ENCODE measurements around the gene COL27A1. TPM values are rescaled to one million over a fixed set of nuclear protein-coding genes. Genes with fewer than 3 reads are reported as not detected.
A peak's percentile ranks its signal among the peaks of the same experiment; 100 is the strongest.

The COL27A1 gene
- total and polyA plus RNA-seq, 2 donors from 2014 or later = 13.6 to 45.6 TPM

DNA sequence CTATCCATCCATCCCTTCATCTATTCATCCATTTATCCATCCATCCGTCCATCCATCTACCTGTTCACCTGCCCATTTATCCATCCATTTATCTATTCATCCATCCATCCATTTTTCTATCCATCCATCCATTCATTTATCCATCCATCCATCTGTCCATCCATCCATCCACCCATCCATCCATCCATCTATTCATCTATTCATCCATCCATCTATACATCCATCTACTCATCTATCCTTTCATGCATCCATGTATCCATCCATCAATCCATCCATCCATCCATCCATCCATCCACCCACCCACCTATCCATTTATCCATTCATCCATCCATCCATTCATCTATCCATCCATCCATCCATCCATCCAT lies 10.8 kb downstream of the COL27A1 start:
- FAIRE-seq (no peak), DNase-seq (no peak)
- peaks cover 0 to 27% (median 25%) of the 10 kb centered on the region in 3 donors for H3K4me1 ChIP-seq (ENCODE audit: control insufficient read depth in 2 of 3, insufficient read depth in 2 of 3, low read depth in 1 of 3, low read length in 3 of 3)
- no peaks in the 10 kb centered on the region for H3K36me3 ChIP-seq (ENCODE audit: control insufficient read depth in 2 of 3, insufficient read depth in 3 of 3, low read length in 3 of 3)
- TF ChIP-seq, protein P1, sequence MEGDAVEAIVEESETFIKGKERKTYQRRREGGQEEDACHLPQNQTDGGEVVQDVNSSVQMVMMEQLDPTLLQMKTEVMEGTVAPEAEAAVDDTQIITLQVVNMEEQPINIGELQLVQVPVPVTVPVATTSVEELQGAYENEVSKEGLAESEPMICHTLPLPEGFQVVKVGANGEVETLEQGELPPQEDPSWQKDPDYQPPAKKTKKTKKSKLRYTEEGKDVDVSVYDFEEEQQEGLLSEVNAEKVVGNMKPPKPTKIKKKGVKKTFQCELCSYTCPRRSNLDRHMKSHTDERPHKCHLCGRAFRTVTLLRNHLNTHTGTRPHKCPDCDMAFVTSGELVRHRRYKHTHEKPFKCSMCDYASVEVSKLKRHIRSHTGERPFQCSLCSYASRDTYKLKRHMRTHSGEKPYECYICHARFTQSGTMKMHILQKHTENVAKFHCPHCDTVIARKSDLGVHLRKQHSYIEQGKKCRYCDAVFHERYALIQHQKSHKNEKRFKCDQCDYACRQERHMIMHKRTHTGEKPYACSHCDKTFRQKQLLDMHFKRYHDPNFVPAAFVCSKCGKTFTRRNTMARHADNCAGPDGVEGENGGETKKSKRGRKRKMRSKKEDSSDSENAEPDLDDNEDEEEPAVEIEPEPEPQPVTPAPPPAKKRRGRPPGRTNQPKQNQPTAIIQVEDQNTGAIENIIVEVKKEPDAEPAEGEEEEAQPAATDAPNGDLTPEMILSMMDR (IDR thresholded peaks at IDR 0.05; ENCODE audit: borderline replicate concordance, extremely low read depth, insufficient read depth) = no peak
- no peak overlapping the region for H3K9ac ChIP-seq (ENCODE audit: low read length in 3 of 3)
- no peak overlapping the region for H3K27ac ChIP-seq (ENCODE audit: low read depth in 2 of 2, low read length in 2 of 2)
- H3K9me3 ChIP-seq (ENCODE audit: control insufficient read depth in 2 of 3, insufficient read depth in 1 of 3, low read length in 3 of 3) = no peaks in the 10 kb centered on the region
- intact Hi-C loops (cut with DNase I) = no loop called here
- no peak overlapping the region for H3K4me3 ChIP-seq (ENCODE audit: low read length in 3 of 3)
- no peaks in the 10 kb centered on the region for H3K27me3 ChIP-seq (ENCODE audit: control insufficient read depth, insufficient read depth, low read length)

DNA sequence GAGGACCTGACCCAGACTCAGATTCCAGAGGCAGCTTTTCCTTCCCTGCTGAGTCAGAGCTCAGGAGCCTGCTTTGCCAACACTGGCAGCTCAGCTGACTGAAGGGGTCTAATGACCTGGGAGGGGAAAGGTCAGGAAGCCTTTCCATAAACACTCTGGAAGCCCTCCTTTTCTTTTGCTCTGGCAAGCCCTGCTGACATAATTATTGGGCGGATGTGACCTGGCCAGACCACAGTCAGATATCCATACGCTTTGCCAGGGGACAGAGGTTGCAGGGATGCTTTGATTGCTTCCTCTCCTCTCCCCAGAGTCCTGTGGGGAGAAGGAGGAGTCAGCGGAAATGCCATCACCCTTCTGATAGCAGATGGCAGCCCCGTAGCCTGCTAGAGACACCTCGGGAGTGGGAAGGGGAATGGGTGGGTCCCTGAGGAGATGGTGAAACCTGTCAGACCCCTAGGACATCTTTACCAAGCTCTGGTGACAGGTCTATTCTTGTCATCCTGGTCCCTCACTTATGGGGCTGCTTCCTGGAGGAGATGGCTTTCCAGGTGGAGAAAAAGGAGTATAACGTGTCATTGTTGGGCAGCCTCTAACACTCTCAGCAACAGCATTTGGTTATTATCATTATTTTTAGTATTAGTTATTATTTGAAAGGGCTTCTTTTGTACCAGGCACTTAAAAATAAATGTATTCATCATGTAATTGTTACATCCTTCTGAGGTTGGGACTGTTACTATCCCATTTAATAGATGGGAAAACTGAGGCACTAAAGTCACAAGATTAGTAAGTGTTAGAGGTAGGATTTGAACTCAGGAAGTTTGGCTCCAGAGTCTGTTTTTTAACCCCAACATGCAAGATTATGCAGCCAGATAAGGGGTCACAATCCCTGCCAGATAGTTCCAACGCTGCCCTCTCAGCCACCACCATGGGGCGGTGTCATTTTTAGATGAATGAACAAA lies 11.6 kb downstream of the COL27A1 start:
- intact Hi-C loops (cut with DNase I) = no loop called here
- FAIRE-seq (no peak), DNase-seq (peak in 1 of 5 donors; percentile 70)
- Histone ChIP-seq H3K36me3 (ENCODE audit: control insufficient read depth in 2 of 3, insufficient read depth in 3 of 3, low read length in 3 of 3) (no peaks in the 10 kb centered on the region), H3K27ac (ENCODE audit: low read depth in 2 of 2, low read length in 2 of 2) (no peak overlapping the region), H3K4me1 (ENCODE audit: control insufficient read depth in 2 of 3, insufficient read depth in 2 of 3, low read depth in 1 of 3, low read length in 3 of 3) (peaks cover 0 to 24% (median 19%) of the 10 kb centered on the region in 3 donors), H3K4me3 (ENCODE audit: low read length in 3 of 3) (no peak overlapping the region), H3K27me3 (ENCODE audit: control insufficient read depth, insufficient read depth, low read length) (no peaks in the 10 kb centered on the region), H3K9me3 (ENCODE audit: control insufficient read depth in 2 of 3, insufficient read depth in 1 of 3, low read length in 3 of 3) (no peaks in the 10 kb centered on the region), H3K9ac (ENCODE audit: low read length in 3 of 3) (no peak overlapping the region)
- TF ChIP-seq, protein P1 (IDR thresholded peaks at IDR 0.05; ENCODE audit: borderline replicate concordance, extremely low read depth, insufficient read depth) = no peak

DNA sequence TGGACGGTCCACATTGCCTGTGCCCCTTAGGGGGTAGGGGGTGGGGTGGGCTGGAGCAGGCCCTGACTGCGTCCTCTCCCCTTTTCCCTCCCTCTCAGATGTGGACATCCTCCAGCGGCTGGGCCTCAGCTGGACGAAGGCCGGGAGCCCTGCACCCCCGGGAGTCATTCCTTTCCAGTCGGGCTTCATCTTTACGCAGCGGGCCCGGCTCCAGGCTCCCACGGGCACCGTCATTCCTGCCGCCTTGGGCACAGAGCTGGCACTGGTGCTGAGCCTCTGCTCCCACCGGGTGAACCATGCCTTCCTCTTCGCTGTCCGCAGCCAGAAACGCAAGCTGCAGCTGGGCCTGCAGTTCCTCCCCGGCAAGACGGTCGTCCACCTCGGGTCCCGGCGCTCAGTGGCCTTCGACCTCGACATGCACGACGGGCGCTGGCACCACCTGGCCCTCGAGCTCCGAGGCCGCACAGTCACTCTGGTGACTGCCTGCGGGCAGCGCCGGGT lies 12.3 kb downstream of the COL27A1 start:
- intact Hi-C loops (cut with DNase I) = no loop called here
- no peaks in the 10 kb centered on the region for H3K27me3 ChIP-seq (ENCODE audit: control insufficient read depth, insufficient read depth, low read length)
- no peak overlapping the region for H3K27ac ChIP-seq (ENCODE audit: low read depth in 2 of 2, low read length in 2 of 2)
- FAIRE-seq (no peak), DNase-seq (peak in 1 of 5 donors; percentile 74)
- no peak overlapping the region for H3K4me3 ChIP-seq (ENCODE audit: low read length in 3 of 3)
- no peaks in the 10 kb centered on the region for H3K9me3 ChIP-seq (ENCODE audit: control insufficient read depth in 2 of 3, insufficient read depth in 1 of 3, low read length in 3 of 3)
- TF ChIP-seq, protein P1 (IDR thresholded peaks at IDR 0.05; ENCODE audit: borderline replicate concordance, extremely low read depth, insufficient read depth) = no peak
- no peaks in the 10 kb centered on the region for H3K36me3 ChIP-seq (ENCODE audit: control insufficient read depth in 2 of 3, insufficient read depth in 3 of 3, low read length in 3 of 3)
- H3K9ac ChIP-seq (ENCODE audit: low read length in 3 of 3) = no peak overlapping the region
- peaks cover 0 to 21% (median 21%) of the 10 kb centered on the region in 3 donors for H3K4me1 ChIP-seq (ENCODE audit: control insufficient read depth in 2 of 3, insufficient read depth in 2 of 3, low read depth in 1 of 3, low read length in 3 of 3)

Data from kidney (tissue), 14 donors.